Stomach (tissue), 4 donors: ENCODE measurements around the gene MYMX.

Source experiments
- CTCF ChIP-seq, 7 experiments: fragments of 450-650 bp in 4 of 7; fragments of 200-600 bp in 3 of 7; sonication (generic) in 3 of 7; IDR thresholded peaks; one replicate each; pipeline ENCODE4 v1.5.1; 2016 to 2019; ENCODE audit warnings: antibody characterized with exemption in 7 of 7, control low read depth in 2 of 7, mild to moderate bottlenecking in 1 of 7
- EP300 ChIP-seq: sonication (generic); formaldehyde crosslinking; IDR thresholded peaks from one replicate; pipeline ENCODE4 v1.6.1; 2017; ENCODE audit warnings: antibody characterized with exemption

DNA sequence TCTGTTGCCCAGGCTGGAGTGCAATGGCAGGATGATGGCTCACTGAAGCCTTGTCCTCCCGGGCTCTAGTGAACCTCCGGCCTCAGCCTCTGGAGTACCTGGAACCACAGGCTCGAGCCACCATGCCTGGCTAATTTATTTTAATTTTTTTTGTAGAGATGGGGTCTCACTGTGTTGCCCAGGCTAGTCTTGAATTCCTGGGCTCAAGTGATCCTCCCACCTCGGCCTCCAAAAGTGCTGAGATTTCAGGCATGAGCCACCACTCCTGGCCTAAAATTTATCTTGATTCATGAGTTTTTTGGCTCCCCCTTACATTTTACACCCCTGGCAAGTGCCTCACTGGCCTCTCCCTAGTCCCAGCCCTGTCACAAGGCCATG lies 4.2 kb downstream of the MYMX start:
- TF ChIP-seq EP300 (no peak), CTCF (IDR thresholded peaks at IDR 0.05) (no peak)
